Measurements from ENCODE around the gene HCN2.

The HCN2 gene
- long read RNA-seq, donor 1 = 0 reads
- long read RNA-seq, donor 2 = 0 reads
- long read RNA-seq, donor 3 = 0 reads
- long read RNA-seq, donor 4 = 0 reads
- long read RNA-seq, donor 5 = 0 reads
- long read RNA-seq, donor 6 = 0 reads
- long read RNA-seq, donor 7 = 0 reads
- long read RNA-seq, donor 8 = 0 reads

- DNase-seq = no peak
These were observed at the start of gene HCN2 for GRCh38 chr19:589693-590395. Gene HCN2, plus strand, starts transcription at chr19:589881. Its CDS starts 65 bp downstream, at chr19:589946.

GRCh38 chr19:540867-541637 is 48.6 kb upstream of the HCN2 start:
- DNase-seq = no peak

- no peak for DNase-seq
These were observed 48.0 kb upstream of the HCN2 start for GRCh38 chr19:541699-542098.

- no peak for DNase-seq
These were observed 47.4 kb upstream of the HCN2 start for GRCh38 chr19:542173-542866.

GRCh38 chr19:543910-544608 is 45.6 kb upstream of the HCN2 start, which contains the start of gene GZMM:
Gene GZMM, plus strand, starts transcription at chr19:544053. Its CDS starts 19 bp downstream, at chr19:544072.
- no peak for DNase-seq

- no peak for DNase-seq
These were observed 42.6 kb upstream of the HCN2 start for GRCh38 chr19:547117-547516.

- no peak for DNase-seq
These were observed 41.6 kb upstream of the HCN2 start for GRCh38 chr19:547836-548720.

GRCh38 chr19:548886-549830 is 40.5 kb upstream of the HCN2 start:
- no peak for DNase-seq

- DNase-seq = no peak
These were observed 34.9 kb upstream of the HCN2 start for GRCh38 chr19:554817-555216.

- DNase-seq = no peak
These were observed 34.2 kb upstream of the HCN2 start for GRCh38 chr19:555474-555808.

GRCh38 chr19:556611-557382 is 32.9 kb upstream of the HCN2 start:
- DNase-seq = no peak

GRCh38 chr19:558770-559439 is 30.8 kb upstream of the HCN2 start:
- DNase-seq = no peak

- no peak for DNase-seq
These were observed 29.6 kb upstream of the HCN2 start for GRCh38 chr19:560121-560520.

- DNase-seq = no peak
These were observed 23.3 kb upstream of the HCN2 start for GRCh38 chr19:566403-566802.

GRCh38 chr19:566844-567243 is 22.8 kb upstream of the HCN2 start:
- DNase-seq = no peak

GRCh38 chr19:567296-567900 is 22.3 kb upstream of the HCN2 start:
- no peak for DNase-seq

GRCh38 chr19:570251-570686 is 19.4 kb upstream of the HCN2 start:
- DNase-seq = no peak

GRCh38 chr19:570937-571565 is 18.6 kb upstream of the HCN2 start:
- peak; percentile 81 for DNase-seq
